HEK293 (cell line): ENCODE measurements around the gene OLA1.
"Not testable (repeated sequence)": the region's sequence is repeated elsewhere in the genome, so short reads cannot be mapped to it uniquely, and the experiment has no call there.

Source experiments
- HOXA7 ChIP-seq: sonication (generic); formaldehyde crosslinking; IDR thresholded peaks from 2 replicates; pipeline ENCODE4 v1.8.1; 2022; ENCODE audit warnings: missing genetic modification reagents, borderline replicate concordance
- REST ChIP-seq: fragments of 450-650 bp; formaldehyde crosslinking; IDR thresholded peaks from 2 replicates; pipeline ENCODE4 v1.5.1; 2016; ENCODE audit warnings: missing biosample characterization, missing genetic modification characterization
- ZBTB1 ChIP-seq: fragments of 450-650 bp; formaldehyde crosslinking; IDR thresholded peaks from 2 replicates; pipeline ENCODE4 v1.5.1; 2016; ENCODE audit warnings: missing biosample characterization, missing genetic modification characterization
- ZBTB8A ChIP-seq: fragments of 450-650 bp; formaldehyde crosslinking; IDR thresholded peaks from 2 replicates; pipeline ENCODE4 v1.5.1; 2016; ENCODE audit warnings: missing biosample characterization, missing genetic modification characterization
- ZNF114 ChIP-seq: fragments of 450-650 bp; formaldehyde crosslinking; IDR thresholded peaks from 2 replicates; pipeline ENCODE4 v1.5.0; 2017; ENCODE audit warnings: missing biosample characterization, missing genetic modification characterization
- ZNF530 ChIP-seq: fragments of 450-650 bp; formaldehyde crosslinking; IDR thresholded peaks from 2 replicates; pipeline ENCODE4 v1.5.1; 2016; ENCODE audit warnings: low read depth, missing biosample characterization, missing genetic modification characterization
- ZNF544 ChIP-seq: fragments of 450-650 bp; formaldehyde crosslinking; IDR thresholded peaks from 2 replicates; pipeline ENCODE4 v1.5.0; 2017; ENCODE audit warnings: missing biosample characterization, missing genetic modification characterization
- ZNF677 ChIP-seq: fragments of 450-650 bp; IDR thresholded peaks from 2 replicates; pipeline ENCODE4 v1.5.0; 2018; ENCODE audit warnings: missing biosample characterization, mild to moderate bottlenecking, missing genetic modification characterization, moderate library complexity
- TF ChIP-seq, protein P1 (sequence below): fragments of 450-650 bp; formaldehyde crosslinking; IDR thresholded peaks from 2 replicates; pipeline ENCODE4 v1.5.1; 2016; ENCODE audit warnings: missing biosample characterization, missing genetic modification characterization
- TF ChIP-seq, protein P2 (sequence below): fragments of 450-650 bp; IDR thresholded peaks from 2 replicates; pipeline ENCODE4 v1.5.1; 2018; ENCODE audit warnings: missing biosample characterization, missing genetic modification characterization

GRCh38 chr2:174245628-174246027 lies 2.7 kb downstream of the OLA1 start:
- TF ChIP-seq, protein P1, sequence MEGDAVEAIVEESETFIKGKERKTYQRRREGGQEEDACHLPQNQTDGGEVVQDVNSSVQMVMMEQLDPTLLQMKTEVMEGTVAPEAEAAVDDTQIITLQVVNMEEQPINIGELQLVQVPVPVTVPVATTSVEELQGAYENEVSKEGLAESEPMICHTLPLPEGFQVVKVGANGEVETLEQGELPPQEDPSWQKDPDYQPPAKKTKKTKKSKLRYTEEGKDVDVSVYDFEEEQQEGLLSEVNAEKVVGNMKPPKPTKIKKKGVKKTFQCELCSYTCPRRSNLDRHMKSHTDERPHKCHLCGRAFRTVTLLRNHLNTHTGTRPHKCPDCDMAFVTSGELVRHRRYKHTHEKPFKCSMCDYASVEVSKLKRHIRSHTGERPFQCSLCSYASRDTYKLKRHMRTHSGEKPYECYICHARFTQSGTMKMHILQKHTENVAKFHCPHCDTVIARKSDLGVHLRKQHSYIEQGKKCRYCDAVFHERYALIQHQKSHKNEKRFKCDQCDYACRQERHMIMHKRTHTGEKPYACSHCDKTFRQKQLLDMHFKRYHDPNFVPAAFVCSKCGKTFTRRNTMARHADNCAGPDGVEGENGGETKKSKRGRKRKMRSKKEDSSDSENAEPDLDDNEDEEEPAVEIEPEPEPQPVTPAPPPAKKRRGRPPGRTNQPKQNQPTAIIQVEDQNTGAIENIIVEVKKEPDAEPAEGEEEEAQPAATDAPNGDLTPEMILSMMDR (tag by site-specific recombination): not testable (repeated sequence)
- not testable (repeated sequence) for TF ChIP-seq ZNF114 (tag by site-specific recombination); ZNF530; ZNF677 (tag by site-specific recombination); REST (tag by site-specific recombination); ZBTB8A (tag by site-specific recombination); ZNF544 (tag by site-specific recombination); HOXA7 (CRISPR knock-in tag); ZBTB1 (tag by site-specific recombination)
- TF ChIP-seq, protein P2, sequence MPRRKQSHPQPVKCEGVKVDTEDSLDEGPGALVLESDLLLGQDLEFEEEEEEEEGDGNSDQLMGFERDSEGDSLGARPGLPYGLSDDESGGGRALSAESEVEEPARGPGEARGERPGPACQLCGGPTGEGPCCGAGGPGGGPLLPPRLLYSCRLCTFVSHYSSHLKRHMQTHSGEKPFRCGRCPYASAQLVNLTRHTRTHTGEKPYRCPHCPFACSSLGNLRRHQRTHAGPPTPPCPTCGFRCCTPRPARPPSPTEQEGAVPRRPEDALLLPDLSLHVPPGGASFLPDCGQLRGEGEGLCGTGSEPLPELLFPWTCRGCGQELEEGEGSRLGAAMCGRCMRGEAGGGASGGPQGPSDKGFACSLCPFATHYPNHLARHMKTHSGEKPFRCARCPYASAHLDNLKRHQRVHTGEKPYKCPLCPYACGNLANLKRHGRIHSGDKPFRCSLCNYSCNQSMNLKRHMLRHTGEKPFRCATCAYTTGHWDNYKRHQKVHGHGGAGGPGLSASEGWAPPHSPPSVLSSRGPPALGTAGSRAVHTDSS (tag by site-specific recombination): not testable (repeated sequence)
